Right ventricle myocardium inferior (tissue), 1 donor: ENCODE data around the gene ZNF75A. TPM values are rescaled to one million over a fixed set of nuclear protein-coding genes. Genes with fewer than 3 reads are reported as not detected.
A peak's percentile ranks its signal among the peaks of the same experiment; 100 is the strongest.
"Not testable (repeated sequence)": the region's sequence is repeated elsewhere in the genome, so short reads cannot be mapped to it uniquely, and the experiment has no call there.

Experiments used
- ATAC-seq: fragments of 200-7000 bp; cut with Tn5 transposase; one replicate; pipeline ENCODE4 v1.9.1; 2020; ENCODE audit warnings: mild to moderate bottlenecking, moderate library complexity
- DNase-seq: peaks from one replicate; pipeline ENCODE4 v3.0.0; 2021; ENCODE audit errors: missing footprints
- intact Hi-C: fragments of 100-400 bp; cut with DNase I; formaldehyde crosslinking; loops from one replicate; pipeline ENCODE4 v1.11.0; 2022
- long read RNA-seq: library from polyadenylated mRNA; unstranded; transcript quantifications from one replicate; pipeline ENCODE4 v2.0.0, GENCODE V29; 2021
- total RNA-seq: library from RNA; stranded (reverse); fragmentation: NEBNext Ultra II Directional; extraction: Animal tissue kit (Norgen Biotek cat#: 25700); gene quantifications from one replicate; pipeline ENCODE4 v1.2.1, GENCODE V29; 2021
- donor health status: DM: no; HTN: yes; CAD: no; lungs with severe emphysema.

ZNF75A gene
- 19.0 TPM for total RNA-seq
- long read RNA-seq, partial matches to known transcripts, result 0 of 12 reads
- long read RNA-seq, other reads (novel, unspliced or antisense), result 9 of 12 reads

- DNase-seq (peak; percentile 96), ATAC-seq (peak; percentile 99)
- intact Hi-C loops, result loop anchor here (1.0 to 5.0 kb wide), 3 partner anchors 22 to 152 kb away; partner anchors contain the start of genes ZNF174, ZNF263 and ZSCAN32
Measured at GRCh38 chr16:3305109-3306068, at the start of gene ZNF75A, which contains the start of gene TIGD7. ZNF75A (plus strand) TSS chr16:3305497; CDS start chr16:3308429, 2,932 bp downstream. TIGD7 (minus strand) TSS chr16:3305430; CDS start chr16:3300614, 4,816 bp downstream.

- intact Hi-C loops, result no loop called here
- ATAC-seq (peak; percentile 63), DNase-seq (no peak)
Measured at GRCh38 chr16:3256146-3256865, 49.0 kb upstream of the ZNF75A start, which contains the start of gene MEFV. MEFV (minus strand) TSS chr16:3256633; CDS start chr16:3256587, 46 bp downstream.

- intact Hi-C loops, result no loop called here
- peak; percentile 14 for ATAC-seq
Measured at GRCh38 chr16:3256866-3257465, 48.3 kb upstream of the ZNF75A start.

DNA sequence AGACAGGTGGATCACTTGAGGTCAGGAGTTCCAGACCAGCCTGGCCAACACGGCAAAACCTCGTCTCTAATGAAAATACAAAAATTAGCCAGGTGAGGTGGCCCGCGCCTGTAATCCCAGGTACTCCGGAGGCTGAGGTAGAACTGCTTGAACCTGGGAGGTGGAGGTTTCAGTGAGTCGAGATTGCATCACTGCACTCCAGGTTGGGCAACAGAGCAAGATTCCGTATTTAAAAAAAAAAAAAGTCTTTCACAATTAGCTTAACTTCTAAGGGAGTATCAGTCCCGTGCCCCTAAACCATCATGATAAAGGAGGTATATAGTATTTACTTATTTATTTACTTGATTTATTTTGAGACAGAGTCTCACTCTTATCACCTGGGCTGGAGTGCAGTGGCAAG, 45.5 kb upstream of the ZNF75A start:
- DNase-seq, result no peak

More at GRCh38 chr16:3256866-3257465, 48.3 kb upstream of the ZNF75A start:
- DNase-seq, result no peak

GRCh38 chr16:3262517-3262916, 42.8 kb upstream of the ZNF75A start:
- intact Hi-C loops, result loop anchor here (2.0 to 5.0 kb wide), 2 partner anchors 28 to 240 kb away; partner anchors contain the start of genes CLUAP1 and ZNF200
- DNase-seq (no peak), ATAC-seq (no peak)

More for the DNA sequence above, 45.5 kb upstream of the ZNF75A start:
- ATAC-seq, result no peak
- intact Hi-C loops, result loop anchor here (5.0 kb wide), 1 partner anchor 242 kb away; the partner anchor contains the start of gene CLUAP1

GRCh38 chr16:3264137-3265036, 40.9 kb upstream of the ZNF75A start:
- DNase-seq (peak; percentile 97), ATAC-seq (peak; percentile 95)
- intact Hi-C loops, result loop anchor here (2.0 to 5.0 kb wide), 2 partner anchors 18 to 238 kb away; partner anchors contain the start of genes CLUAP1 and ZNF263

DNA sequence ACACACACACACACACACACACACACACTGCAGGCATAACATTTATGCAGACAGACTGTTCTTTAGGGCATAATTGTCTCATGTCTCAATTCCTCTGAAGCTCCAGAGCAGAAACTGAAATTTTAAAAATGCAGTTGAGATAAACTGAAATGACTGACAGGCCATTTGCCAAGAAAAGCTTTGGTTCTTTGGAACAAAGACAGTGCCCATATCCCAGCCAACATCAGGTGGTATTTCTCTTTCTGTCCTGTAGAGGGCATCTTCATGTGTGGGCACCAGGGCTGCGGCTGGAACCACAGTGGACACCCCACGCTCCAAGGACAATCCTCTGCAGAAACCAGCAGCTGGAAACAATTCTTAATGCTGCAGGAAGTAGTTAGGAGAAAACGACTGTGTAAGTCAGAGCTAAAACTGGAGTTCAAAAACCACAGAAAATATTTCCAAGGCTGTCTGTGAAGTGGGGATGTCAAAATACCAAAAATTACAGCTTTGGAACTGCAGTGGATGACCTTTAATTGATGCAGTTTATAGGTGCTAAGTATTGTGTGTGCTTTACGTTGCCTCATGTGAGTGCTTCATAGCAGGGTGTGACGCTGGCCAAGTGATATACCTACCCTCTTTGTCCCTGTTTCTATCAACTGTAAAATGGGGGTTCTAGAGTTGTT, 38.3 kb upstream of the ZNF75A start:
- intact Hi-C loops, result no loop called here
- ATAC-seq (no peak), DNase-seq (no peak)

DNA sequence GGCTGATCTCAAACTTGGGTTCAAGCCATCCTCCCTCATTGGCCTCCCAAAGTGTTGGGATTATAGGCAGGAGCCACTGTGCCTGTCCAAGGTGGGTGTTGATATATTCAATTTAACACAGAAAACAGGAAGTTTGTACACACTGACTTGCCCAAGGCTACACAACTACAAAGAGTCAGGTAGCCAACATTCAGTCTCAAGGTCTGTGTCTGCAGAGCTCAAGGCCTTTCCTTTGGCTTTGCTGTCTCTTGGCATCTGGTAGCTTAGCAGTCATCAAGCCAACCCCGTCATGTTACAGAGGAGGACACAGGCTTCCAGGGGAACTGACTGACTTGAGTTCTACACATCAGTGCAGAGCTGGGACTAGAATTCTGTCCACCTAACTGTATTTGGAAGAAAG, 37.0 kb upstream of the ZNF75A start:
- ATAC-seq (no peak), DNase-seq (no peak)
- intact Hi-C loops, result no loop called here

DNA sequence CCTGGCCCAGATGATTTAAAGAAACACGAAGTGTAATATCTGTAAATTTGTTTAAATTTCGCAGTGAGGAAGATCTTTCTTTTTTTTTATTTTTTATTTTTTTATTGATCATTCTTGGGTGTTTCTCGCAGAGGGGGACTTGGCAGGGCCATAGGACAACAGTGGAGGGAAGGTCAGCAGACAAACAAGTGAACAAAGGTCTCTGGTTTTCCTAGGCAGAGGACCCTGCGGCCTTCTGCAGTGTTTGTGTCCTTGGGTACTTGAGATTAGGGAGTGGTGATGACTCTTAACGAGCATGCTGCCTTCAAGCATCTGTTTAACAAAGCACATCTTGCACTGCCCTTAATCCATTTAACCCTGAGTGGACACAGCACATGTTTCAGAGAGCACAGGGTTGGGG, 34.6 kb upstream of the ZNF75A start:
- intact Hi-C loops, ATAC-seq, DNase-seq: not testable (repeated sequence)

- intact Hi-C loops, DNase-seq, ATAC-seq: not testable (repeated sequence)
Measured at GRCh38 chr16:3271281-3271680, 34.0 kb upstream of the ZNF75A start.

GRCh38 chr16:3274490-3274889, 30.8 kb upstream of the ZNF75A start:
- no peak for ATAC-seq
- intact Hi-C loops, result no loop called here
- DNase-seq, result no peak

GRCh38 chr16:3274947-3275346, 30.4 kb upstream of the ZNF75A start:
- ATAC-seq (no peak), DNase-seq (no peak)
- intact Hi-C loops, result no loop called here

DNA sequence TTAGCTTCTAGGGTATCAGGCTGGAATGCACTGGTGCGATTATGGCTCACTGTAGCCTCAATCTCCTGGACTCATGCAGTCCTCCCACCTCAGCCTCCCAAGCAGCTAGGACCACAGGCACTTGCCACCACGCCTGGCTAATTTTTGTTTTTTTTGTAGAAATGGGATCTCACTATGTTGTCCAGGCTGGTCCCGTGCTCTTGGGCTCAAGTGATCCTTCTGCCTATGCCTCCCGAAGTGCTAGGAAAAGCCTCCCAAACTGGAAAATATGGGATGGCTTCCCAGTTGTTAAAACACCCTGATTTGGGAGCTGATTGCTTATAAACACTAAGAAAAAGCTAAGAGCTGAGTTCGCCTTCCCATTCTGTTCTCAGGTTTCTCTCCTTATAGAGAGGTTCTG, 28.6 kb upstream of the ZNF75A start:
- ATAC-seq (no peak), DNase-seq (no peak)
- intact Hi-C loops, result no loop called here

DNA sequence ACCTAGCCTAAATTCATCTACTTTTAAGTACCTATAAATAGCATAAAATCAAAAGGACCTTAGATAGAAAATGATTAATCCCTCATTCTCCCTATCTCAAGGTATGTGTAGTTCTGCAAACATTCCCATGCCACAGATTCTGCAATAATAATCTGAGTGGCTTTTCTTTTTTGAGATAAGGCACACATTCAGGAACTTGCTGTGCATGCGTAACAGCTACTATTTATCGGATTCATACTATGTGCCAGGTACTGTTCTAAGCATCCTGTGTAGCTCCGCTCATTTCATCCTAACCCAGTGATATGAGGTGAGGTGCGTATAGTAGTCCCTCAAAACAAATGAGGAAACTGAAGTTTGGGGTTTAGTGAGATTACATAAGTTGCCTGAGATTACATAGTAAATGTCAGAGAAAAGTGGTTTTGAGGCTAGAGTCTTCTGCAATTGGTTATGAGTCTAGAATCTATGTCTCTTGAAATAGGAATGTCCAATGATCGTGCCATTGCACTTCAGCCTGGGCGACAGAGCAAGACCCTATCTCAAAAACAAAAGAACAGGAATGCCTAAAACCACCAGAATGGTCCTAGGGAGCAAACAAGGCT, 24.0 kb upstream of the ZNF75A start:
- ATAC-seq (no peak), DNase-seq (no peak)
- intact Hi-C loops, result loop anchor here (5.0 kb wide), 3 partner anchors 44 to 221 kb away; partner anchors contain the start of genes CLUAP1 and ZNF200

- ATAC-seq (peak; percentile 33), DNase-seq (no peak)
- intact Hi-C loops, result loop anchor here (2.0 to 5.0 kb wide), 4 partner anchors 17 to 220 kb away; partner anchors contain the start of genes CLUAP1 and ZNF200
Measured at GRCh38 chr16:3282103-3282729, 23.1 kb upstream of the ZNF75A start.
